Measurements from ENCODE around the gene INPPL1.
"Not testable (repeated sequence)": the region's sequence is repeated elsewhere in the genome, so short reads cannot be mapped to it uniquely, and the experiment has no call there.

The INPPL1 gene

GRCh38 chr11:72224564-72225410 is at the start of gene INPPL1:
Gene INPPL1, plus strand, starts transcription at chr11:72224767. Its CDS starts 218 bp downstream, at chr11:72224985.
- Histone ChIP-seq H3K27me3 (ENCODE audit: control insufficient read depth, insufficient read depth, low read length) (no peaks in the 10 kb centered on the region), H3K9me3 (ENCODE audit: control insufficient read depth, insufficient read depth, low read length) (no peaks in the 10 kb centered on the region), H3K27ac (ENCODE audit: low read depth, low read length) (peak within 1 kb of the TSS; percentile 89), H3K36me3 (ENCODE audit: control insufficient read depth, insufficient read depth, low read length) (peaks cover 23% of the 10 kb centered on the region), H3K9ac (ENCODE audit: low read depth, low read length) (peak within 1 kb of the TSS; percentile 67), H3K4me1 (ENCODE audit: control insufficient read depth, insufficient read depth, low read length) (peaks cover 12% of the 10 kb centered on the region), H3K4me3 (ENCODE audit: low read depth, low read length) (peak within 1 kb of the TSS; percentile 88)

- Histone ChIP-seq H3K9ac (ENCODE audit: low read depth, low read length) (no peak overlapping the region), H3K4me3 (ENCODE audit: low read depth, low read length) (no peak overlapping the region), H3K9me3 (ENCODE audit: control insufficient read depth, insufficient read depth, low read length) (no peaks in the 10 kb centered on the region), H3K4me1 (ENCODE audit: control insufficient read depth, insufficient read depth, low read length) (no peaks in the 10 kb centered on the region), H3K27me3 (ENCODE audit: control insufficient read depth, insufficient read depth, low read length) (no peaks in the 10 kb centered on the region), H3K27ac (ENCODE audit: low read depth, low read length) (no peak overlapping the region), H3K36me3 (ENCODE audit: control insufficient read depth, insufficient read depth, low read length) (no peaks in the 10 kb centered on the region)
Observed at GRCh38 chr11:72177656-72178055, 46.9 kb upstream of the INPPL1 start.

GRCh38 chr11:72179049-72179803 is 45.3 kb upstream of the INPPL1 start:
- Histone ChIP-seq H3K36me3 (ENCODE audit: control insufficient read depth, insufficient read depth, low read length) (no peaks in the 10 kb centered on the region), H3K4me3 (ENCODE audit: low read depth, low read length) (no peak overlapping the region), H3K27ac (ENCODE audit: low read depth, low read length) (no peak overlapping the region), H3K9ac (ENCODE audit: low read depth, low read length) (no peak overlapping the region), H3K27me3 (ENCODE audit: control insufficient read depth, insufficient read depth, low read length) (no peaks in the 10 kb centered on the region), H3K4me1 (ENCODE audit: control insufficient read depth, insufficient read depth, low read length) (no peaks in the 10 kb centered on the region), H3K9me3 (ENCODE audit: control insufficient read depth, insufficient read depth, low read length) (no peaks in the 10 kb centered on the region)

GRCh38 chr11:72179804-72180396 is 44.7 kb upstream of the INPPL1 start:
- H3K27me3 ChIP-seq (ENCODE audit: control insufficient read depth, insufficient read depth, low read length), result no peaks in the 10 kb centered on the region
- no peak overlapping the region for H3K27ac ChIP-seq (ENCODE audit: low read depth, low read length)
- no peak overlapping the region for H3K4me3 ChIP-seq (ENCODE audit: low read depth, low read length)
- H3K36me3 ChIP-seq (ENCODE audit: control insufficient read depth, insufficient read depth, low read length), result no peaks in the 10 kb centered on the region
- no peaks in the 10 kb centered on the region for H3K9me3 ChIP-seq (ENCODE audit: control insufficient read depth, insufficient read depth, low read length)
- no peaks in the 10 kb centered on the region for H3K4me1 ChIP-seq (ENCODE audit: control insufficient read depth, insufficient read depth, low read length)
- no peak overlapping the region for H3K9ac ChIP-seq (ENCODE audit: low read depth, low read length)

GRCh38 chr11:72180892-72181552 is 43.5 kb upstream of the INPPL1 start:
- not testable (repeated sequence) for H3K9me3 ChIP-seq (ENCODE audit: control insufficient read depth, insufficient read depth, low read length); H3K27ac ChIP-seq (ENCODE audit: low read depth, low read length); H3K4me3 ChIP-seq (ENCODE audit: low read depth, low read length); H3K36me3 ChIP-seq (ENCODE audit: control insufficient read depth, insufficient read depth, low read length); H3K4me1 ChIP-seq (ENCODE audit: control insufficient read depth, insufficient read depth, low read length); H3K27me3 ChIP-seq (ENCODE audit: control insufficient read depth, insufficient read depth, low read length); H3K9ac ChIP-seq (ENCODE audit: low read depth, low read length)

GRCh38 chr11:72181553-72181958 is 43.0 kb upstream of the INPPL1 start:
- H3K9me3 ChIP-seq (ENCODE audit: control insufficient read depth, insufficient read depth, low read length); H3K36me3 ChIP-seq (ENCODE audit: control insufficient read depth, insufficient read depth, low read length); H3K27ac ChIP-seq (ENCODE audit: low read depth, low read length); H3K9ac ChIP-seq (ENCODE audit: low read depth, low read length); H3K4me3 ChIP-seq (ENCODE audit: low read depth, low read length); H3K4me1 ChIP-seq (ENCODE audit: control insufficient read depth, insufficient read depth, low read length); H3K27me3 ChIP-seq (ENCODE audit: control insufficient read depth, insufficient read depth, low read length): not testable (repeated sequence)

GRCh38 chr11:72188267-72188666 is 36.3 kb upstream of the INPPL1 start:
- Histone ChIP-seq H3K9me3 (ENCODE audit: control insufficient read depth, insufficient read depth, low read length) (no peaks in the 10 kb centered on the region), H3K36me3 (ENCODE audit: control insufficient read depth, insufficient read depth, low read length) (no peaks in the 10 kb centered on the region), H3K4me3 (ENCODE audit: low read depth, low read length) (no peak overlapping the region), H3K27me3 (ENCODE audit: control insufficient read depth, insufficient read depth, low read length) (no peaks in the 10 kb centered on the region), H3K27ac (ENCODE audit: low read depth, low read length) (no peak overlapping the region), H3K4me1 (ENCODE audit: control insufficient read depth, insufficient read depth, low read length) (peaks cover 4% of the 10 kb centered on the region; the same call in 1 of the 2 replicates), H3K9ac (ENCODE audit: low read depth, low read length) (no peak overlapping the region)

GRCh38 chr11:72189455-72190250 is 34.9 kb upstream of the INPPL1 start:
- H3K27ac ChIP-seq (ENCODE audit: low read depth, low read length), result no peak overlapping the region
- H3K36me3 ChIP-seq (ENCODE audit: control insufficient read depth, insufficient read depth, low read length), result no peaks in the 10 kb centered on the region
- no peaks in the 10 kb centered on the region for H3K9me3 ChIP-seq (ENCODE audit: control insufficient read depth, insufficient read depth, low read length)
- peaks cover 4% of the 10 kb centered on the region; the same call in 1 of the 2 replicates for H3K4me1 ChIP-seq (ENCODE audit: control insufficient read depth, insufficient read depth, low read length)
- no peak overlapping the region for H3K4me3 ChIP-seq (ENCODE audit: low read depth, low read length)
- H3K9ac ChIP-seq (ENCODE audit: low read depth, low read length), result no peak overlapping the region
- no peaks in the 10 kb centered on the region for H3K27me3 ChIP-seq (ENCODE audit: control insufficient read depth, insufficient read depth, low read length)

GRCh38 chr11:72190631-72191071 is 33.9 kb upstream of the INPPL1 start:
- no peak overlapping the region for H3K9ac ChIP-seq (ENCODE audit: low read depth, low read length)
- H3K9me3 ChIP-seq (ENCODE audit: control insufficient read depth, insufficient read depth, low read length), result no peaks in the 10 kb centered on the region
- H3K4me1 ChIP-seq (ENCODE audit: control insufficient read depth, insufficient read depth, low read length), result peaks cover 4% of the 10 kb centered on the region; the same call in 1 of the 2 replicates
- no peaks in the 10 kb centered on the region for H3K27me3 ChIP-seq (ENCODE audit: control insufficient read depth, insufficient read depth, low read length)
- H3K27ac ChIP-seq (ENCODE audit: low read depth, low read length), result no peak overlapping the region
- H3K4me3 ChIP-seq (ENCODE audit: low read depth, low read length), result no peak overlapping the region
- H3K36me3 ChIP-seq (ENCODE audit: control insufficient read depth, insufficient read depth, low read length), result no peaks in the 10 kb centered on the region

- Histone ChIP-seq H3K9ac (ENCODE audit: low read depth, low read length) (no peak within 1 kb of the TSS), H3K27ac (ENCODE audit: low read depth, low read length) (no peak within 1 kb of the TSS), H3K9me3 (ENCODE audit: control insufficient read depth, insufficient read depth, low read length) (no peaks in the 10 kb centered on the region), H3K4me1 (ENCODE audit: control insufficient read depth, insufficient read depth, low read length) (peaks cover 4% of the 10 kb centered on the region; the same call in 1 of the 2 replicates), H3K4me3 (ENCODE audit: low read depth, low read length) (no peak within 1 kb of the TSS), H3K36me3 (ENCODE audit: control insufficient read depth, insufficient read depth, low read length) (no peaks in the 10 kb centered on the region), H3K27me3 (ENCODE audit: control insufficient read depth, insufficient read depth, low read length) (no peaks in the 10 kb centered on the region)
Observed at GRCh38 chr11:72191961-72192381, 32.6 kb upstream of the INPPL1 start, which contains the start of gene FOLR1. Gene FOLR1, plus strand, starts transcription at chr11:72192140. Its CDS starts 34 bp downstream, at chr11:72192174.
